Progenitor cell of endocrine pancreas (in vitro differentiated cells): ENCODE measurements around the gene MYBPC1. TPM values are rescaled to one million over a fixed set of nuclear protein-coding genes. Genes with fewer than 3 reads are reported as not detected.
A peak's percentile ranks its signal among the peaks of the same experiment; 100 is the strongest.

Experiments used
- DNase-seq: peaks from one replicate; pipeline ENCODE4 v3.0.0; 2021; ENCODE audit warnings: low spot score; ENCODE audit not compliant: unreplicated experiment
- H3K27ac Mint-ChIP-seq: 2 replicates; pipeline ENCODE4 v1.8.0; 2021; ENCODE audit warnings: mild to moderate bottlenecking, moderate library complexity, mixed read lengths
- H3K27me3 Mint-ChIP-seq: 2 replicates; pipeline ENCODE4 v1.8.0; 2021; ENCODE audit warnings: mixed read lengths
- H3K36me3 Mint-ChIP-seq: 2 replicates; pipeline ENCODE4 v1.8.0; 2022; ENCODE audit warnings: mixed read lengths; ENCODE audit not compliant: insufficient read depth
- H3K4me1 Mint-ChIP-seq: 2 replicates; pipeline ENCODE4 v1.8.0; 2021; ENCODE audit warnings: low read depth, mixed read lengths
- H3K4me3 Mint-ChIP-seq: 2 replicates; pipeline ENCODE4 v1.8.0; 2021; ENCODE audit warnings: low read depth, mild to moderate bottlenecking, moderate library complexity, mixed read lengths
- H3K9me3 Mint-ChIP-seq: 2 replicates; pipeline ENCODE4 v1.8.0; 2021; ENCODE audit warnings: low read depth, mixed read lengths
- CTCF ChIP-seq: fragments of 200-600 bp; sonication (generic); IDR thresholded peaks from one replicate; pipeline ENCODE4 v1.5.0; 2021; ENCODE audit warnings: antibody characterized with exemption, mild to moderate bottlenecking; ENCODE audit not compliant: unreplicated experiment
- total RNA-seq: library from RNA; stranded (reverse); gene quantifications from 2 replicates; pipeline ENCODE4 v1.2.1, GENCODE V29; 2021

Gene MYBPC1
- total RNA-seq, 1 donor from 2014 or later: not detected

GRCh38 chr12:101719566-101719965 lies 124.8 kb downstream of the MYBPC1 start:
- no peaks in the 10 kb centered on the region for H3K9me3 Mint-ChIP-seq
- H3K27ac Mint-ChIP-seq: no peak overlapping the region
- H3K27me3 Mint-ChIP-seq: no peaks in the 10 kb centered on the region
- peaks cover 3% of the 10 kb centered on the region for H3K36me3 Mint-ChIP-seq
- TF ChIP-seq CTCF: no peak
- no peak for DNase-seq
- no peaks in the 10 kb centered on the region for H3K4me1 Mint-ChIP-seq
- H3K4me3 Mint-ChIP-seq: no peak overlapping the region

- H3K4me1 Mint-ChIP-seq: no peaks in the 10 kb centered on the region
- peak overlapping the region; percentile 29 for H3K27ac Mint-ChIP-seq
- no peaks in the 10 kb centered on the region for H3K9me3 Mint-ChIP-seq
- H3K4me3 Mint-ChIP-seq: no peak overlapping the region
- H3K27me3 Mint-ChIP-seq: no peaks in the 10 kb centered on the region
- DNase-seq: no peak
- peaks cover 4% of the 10 kb centered on the region for H3K36me3 Mint-ChIP-seq
- TF ChIP-seq CTCF: no peak
Observed at GRCh38 chr12:101720118-101720517, 125.3 kb downstream of the MYBPC1 start.

GRCh38 chr12:101722392-101722791 lies 127.6 kb downstream of the MYBPC1 start:
- H3K4me3 Mint-ChIP-seq: no peak overlapping the region
- no peak for DNase-seq
- TF ChIP-seq CTCF: no peak
- peaks cover 4% of the 10 kb centered on the region for H3K36me3 Mint-ChIP-seq
- H3K4me1 Mint-ChIP-seq: no peaks in the 10 kb centered on the region
- no peaks in the 10 kb centered on the region for H3K27me3 Mint-ChIP-seq
- H3K9me3 Mint-ChIP-seq: no peaks in the 10 kb centered on the region
- no peak overlapping the region for H3K27ac Mint-ChIP-seq

GRCh38 chr12:101727098-101727497 lies 132.3 kb downstream of the MYBPC1 start:
- Mint-ChIP-seq H3K36me3 (peaks cover 3% of the 10 kb centered on the region), H3K4me3 (no peak overlapping the region), H3K27ac (no peak overlapping the region), H3K4me1 (no peaks in the 10 kb centered on the region), H3K9me3 (no peaks in the 10 kb centered on the region), H3K27me3 (no peaks in the 10 kb centered on the region)
- no peak for TF ChIP-seq CTCF
- DNase-seq: no peak

GRCh38 chr12:101729842-101730241 lies 135.1 kb downstream of the MYBPC1 start:
- H3K9me3 Mint-ChIP-seq: no peaks in the 10 kb centered on the region
- H3K27me3 Mint-ChIP-seq: no peaks in the 10 kb centered on the region
- no peak overlapping the region for H3K4me3 Mint-ChIP-seq
- H3K4me1 Mint-ChIP-seq: no peaks in the 10 kb centered on the region
- no peak for DNase-seq
- peaks cover 4% of the 10 kb centered on the region for H3K36me3 Mint-ChIP-seq
- H3K27ac Mint-ChIP-seq: no peak overlapping the region
- no peak for TF ChIP-seq CTCF

GRCh38 chr12:101732318-101732717 lies 137.5 kb downstream of the MYBPC1 start:
- no peak overlapping the region for H3K27ac Mint-ChIP-seq
- no peaks in the 10 kb centered on the region for H3K27me3 Mint-ChIP-seq
- no peak for DNase-seq
- peaks cover 3% of the 10 kb centered on the region for H3K36me3 Mint-ChIP-seq
- H3K4me1 Mint-ChIP-seq: no peaks in the 10 kb centered on the region
- H3K9me3 Mint-ChIP-seq: no peaks in the 10 kb centered on the region
- TF ChIP-seq CTCF: no peak
- no peak overlapping the region for H3K4me3 Mint-ChIP-seq
